Mammary epithelial cell (primary cell): ENCODE data around the gene SSC5D.

Experiments used
- EZH2 ChIP-seq: IDR thresholded peaks from 2 replicates; pipeline ENCODE4 v1.6.1; 2012; ENCODE audit warnings: low read length, inconsistent platforms, borderline replicate concordance
- TF ChIP-seq, protein P1 (sequence below), 2 donors: IDR thresholded peaks in 1 of 2; conservative IDR thresholded peaks in 1 of 2; 2 replicates each; pipeline ENCODE4 v1.5.1; 2011 to 2012; ENCODE audit warnings: inconsistent platforms in 2 of 2, low read length in 2 of 2, mild to moderate bottlenecking in 2 of 2, control low read depth in 1 of 2, low read depth in 1 of 2; ENCODE audit not compliant: insufficient read depth in 1 of 2; ENCODE audit errors: extremely low read depth in 1 of 2

DNA sequence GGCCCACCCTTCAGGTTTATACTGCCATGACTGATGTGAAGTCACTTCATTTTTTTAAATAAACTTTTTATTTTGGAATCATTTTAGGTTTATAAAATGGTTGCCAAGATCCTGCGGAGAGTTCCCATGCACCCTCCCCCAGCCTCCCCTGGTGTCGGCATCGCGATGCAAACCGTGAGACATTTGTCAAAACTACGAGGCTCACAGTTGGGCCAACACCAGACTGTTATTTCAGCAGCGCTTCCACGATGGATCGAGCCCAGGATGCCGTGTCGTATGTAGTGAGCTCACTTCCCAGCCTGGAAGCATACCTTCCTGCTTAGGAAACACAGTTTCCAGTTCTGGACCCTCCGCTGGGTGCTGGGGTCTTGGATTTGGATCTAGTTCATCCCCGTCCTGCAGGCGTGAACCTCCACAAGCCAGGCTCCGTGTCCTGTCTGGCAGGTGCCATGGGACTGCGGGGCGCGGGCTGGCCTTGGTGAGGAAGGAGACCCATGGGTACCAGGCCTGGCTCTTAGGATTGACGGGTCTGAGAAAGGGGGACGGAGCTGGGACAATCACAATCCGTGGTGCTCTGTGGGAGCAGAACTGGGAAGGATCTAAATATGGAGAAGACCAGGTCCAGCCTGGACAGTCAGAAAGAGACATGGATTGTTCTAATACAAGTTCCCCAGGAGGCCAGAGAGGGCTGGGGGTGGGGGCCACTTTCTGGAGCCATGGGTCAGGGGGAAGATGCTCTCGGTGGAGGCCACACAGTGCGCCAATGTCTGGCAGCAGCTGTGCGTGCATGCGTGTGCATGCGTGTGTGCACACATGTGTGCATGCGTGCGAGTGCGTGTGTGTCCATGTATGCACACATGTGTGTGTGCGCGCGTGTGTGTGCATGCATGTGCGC lies 51.1 kb downstream of the SSC5D start:
- TF ChIP-seq, protein P1, sequence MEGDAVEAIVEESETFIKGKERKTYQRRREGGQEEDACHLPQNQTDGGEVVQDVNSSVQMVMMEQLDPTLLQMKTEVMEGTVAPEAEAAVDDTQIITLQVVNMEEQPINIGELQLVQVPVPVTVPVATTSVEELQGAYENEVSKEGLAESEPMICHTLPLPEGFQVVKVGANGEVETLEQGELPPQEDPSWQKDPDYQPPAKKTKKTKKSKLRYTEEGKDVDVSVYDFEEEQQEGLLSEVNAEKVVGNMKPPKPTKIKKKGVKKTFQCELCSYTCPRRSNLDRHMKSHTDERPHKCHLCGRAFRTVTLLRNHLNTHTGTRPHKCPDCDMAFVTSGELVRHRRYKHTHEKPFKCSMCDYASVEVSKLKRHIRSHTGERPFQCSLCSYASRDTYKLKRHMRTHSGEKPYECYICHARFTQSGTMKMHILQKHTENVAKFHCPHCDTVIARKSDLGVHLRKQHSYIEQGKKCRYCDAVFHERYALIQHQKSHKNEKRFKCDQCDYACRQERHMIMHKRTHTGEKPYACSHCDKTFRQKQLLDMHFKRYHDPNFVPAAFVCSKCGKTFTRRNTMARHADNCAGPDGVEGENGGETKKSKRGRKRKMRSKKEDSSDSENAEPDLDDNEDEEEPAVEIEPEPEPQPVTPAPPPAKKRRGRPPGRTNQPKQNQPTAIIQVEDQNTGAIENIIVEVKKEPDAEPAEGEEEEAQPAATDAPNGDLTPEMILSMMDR (conservative IDR thresholded peaks at IDR 0.05 in 1 of 2, IDR thresholded peaks at IDR 0.05 in 1 of 2; ENCODE audit: extremely low read depth in 1 of 2, insufficient read depth in 1 of 2, low read depth in 1 of 2, low read length in 2 of 2) = no peak
- no peak for TF ChIP-seq EZH2
